Skeletal muscle cell (primary cell): ENCODE data around the gene C16orf92.

Experiments
- DNase-seq: peaks from one replicate; pipeline ENCODE4 v3.0.0-alpha.2; 2010; ENCODE audit warnings: low read depth
- H3K4me3 ChIP-seq: 2 replicates; pipeline ENCODE4 v1.5.1; 2011; ENCODE audit warnings: low read depth, mild to moderate bottlenecking, control low read depth, low read length, moderate library complexity

Gene C16orf92

GRCh38 chr16:29988346-29989075 is 34.5 kb upstream of the C16orf92 start:
- H3K4me3 ChIP-seq: no peak overlapping the region
- DNase-seq: no peak

GRCh38 chr16:29989111-29989858 is 33.7 kb upstream of the C16orf92 start:
- H3K4me3 ChIP-seq: no peak overlapping the region
- DNase-seq: no peak

- no peak for DNase-seq
- H3K4me3 ChIP-seq: no peak overlapping the region
Observed at GRCh38 chr16:29990034-29990433, 33.0 kb upstream of the C16orf92 start.

GRCh38 chr16:29990883-29991570 is 32.0 kb upstream of the C16orf92 start:
- no peak for DNase-seq
- H3K4me3 ChIP-seq: no peak overlapping the region

GRCh38 chr16:29991571-29991904 is 31.5 kb upstream of the C16orf92 start:
- H3K4me3 ChIP-seq: no peak overlapping the region
- DNase-seq: no peak

- H3K4me3 ChIP-seq: no peak overlapping the region
- DNase-seq: no peak
Observed at GRCh38 chr16:29992344-29992967, 30.5 kb upstream of the C16orf92 start.

GRCh38 chr16:29993191-29993902 is 29.7 kb upstream of the C16orf92 start:
- no peak for DNase-seq
- H3K4me3 ChIP-seq: no peak overlapping the region

GRCh38 chr16:29993903-29994599 is 28.9 kb upstream of the C16orf92 start:
- H3K4me3 ChIP-seq: no peak overlapping the region
- no peak for DNase-seq

- H3K4me3 ChIP-seq: peak overlapping the region; percentile 80
- DNase-seq: peak; percentile 27
Observed at GRCh38 chr16:29994600-29995323, 28.2 kb upstream of the C16orf92 start.

- H3K4me3 ChIP-seq: peak within 1 kb of the TSS; percentile 80
- peak; percentile 30 for DNase-seq
Observed at GRCh38 chr16:29995324-29995910, 27.6 kb upstream of the C16orf92 start, which contains the start of gene HIRIP3. Gene HIRIP3 (minus strand): TSS chr16:29995617. CDS start chr16:29995605, 12 bp downstream.

GRCh38 chr16:29995911-29996765 is 26.9 kb upstream of the C16orf92 start, which contains the start of gene INO80E:
Gene INO80E (plus strand): TSS chr16:29996241. CDS start chr16:29996311, 70 bp downstream.
- peak; percentile 70 for DNase-seq
- H3K4me3 ChIP-seq: peak within 1 kb of the TSS; percentile 80

GRCh38 chr16:29996766-29997250 is 26.2 kb upstream of the C16orf92 start:
- peak overlapping the region; percentile 80 for H3K4me3 ChIP-seq
- DNase-seq: no peak

GRCh38 chr16:29999605-30000004 is 23.4 kb upstream of the C16orf92 start:
- DNase-seq: no peak
- H3K4me3 ChIP-seq: no peak overlapping the region

GRCh38 chr16:30000735-30001631 is 22.0 kb upstream of the C16orf92 start:
- DNase-seq: no peak
- H3K4me3 ChIP-seq: no peak overlapping the region

- no peak for DNase-seq
- no peak overlapping the region for H3K4me3 ChIP-seq
Observed at GRCh38 chr16:30002614-30003346, 20.2 kb upstream of the C16orf92 start.
